Stimulated activated CD4-positive, alpha-beta T cell treated with anti-CD3 and anti-CD28 coated beads, TNF-alpha, amount 100 ng/mL, for 24 hours (primary cell): ENCODE results near the gene EIF1.
"Not testable (repeated sequence)": the region's sequence is repeated elsewhere in the genome, so short reads cannot be mapped to it uniquely, and the experiment has no call there.

Experiments
- DNase-seq, 3 experiments: peaks; one replicate each; pipeline ENCODE4 v3.0.0-alpha.2; 2020; ENCODE audit warnings: low read depth in 3 of 3

The EIF1 gene

DNA sequence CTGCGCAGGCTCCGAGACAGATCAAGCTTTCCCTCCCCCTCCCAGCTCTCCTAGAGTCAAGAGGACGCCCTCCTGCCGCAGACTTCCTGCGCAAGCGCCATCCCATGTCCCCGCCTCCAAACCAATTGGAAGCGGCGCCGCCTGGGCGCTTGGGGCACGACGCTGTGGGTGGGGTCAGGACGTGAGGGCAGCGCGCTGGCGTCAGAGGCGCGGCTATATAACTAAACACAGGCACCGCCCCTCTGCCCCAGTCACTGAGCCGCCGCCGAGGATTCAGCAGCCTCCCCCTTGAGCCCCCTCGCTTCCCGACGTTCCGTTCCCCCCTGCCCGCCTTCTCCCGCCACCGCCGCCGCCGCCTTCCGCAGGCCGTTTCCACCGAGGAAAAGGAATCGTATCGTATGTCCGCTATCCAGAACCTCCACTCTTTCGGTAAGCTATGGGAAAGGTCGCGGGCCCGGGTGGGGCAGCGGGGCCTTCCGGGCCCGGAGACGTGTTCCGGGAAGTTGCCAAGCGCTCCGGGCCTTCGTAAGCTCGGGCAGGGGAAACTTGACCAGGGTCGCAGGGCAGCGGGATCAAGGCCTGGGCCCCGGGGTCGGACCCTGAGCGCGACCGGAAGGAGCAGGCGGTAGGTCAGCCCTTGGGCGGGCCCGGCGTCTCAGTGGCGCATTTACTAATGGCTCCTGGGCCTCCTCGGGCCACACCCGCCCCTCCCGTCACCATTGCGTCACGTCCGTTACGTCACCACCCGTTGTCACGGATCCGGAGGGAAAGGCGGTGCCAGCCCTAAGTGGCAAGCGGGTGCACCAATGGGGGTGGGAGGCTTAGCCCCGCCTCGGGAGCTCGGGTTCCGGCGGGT lies at the start of gene EIF1:
Gene EIF1 (plus strand): TSS at position 245 of the 856 bp plus-strand sequence. CDS start 154 bp downstream, at position 399.
- DNase-seq: peak; percentile 100

- no peak for DNase-seq
Measured at GRCh38 chr17:41638941-41639340, 49.7 kb upstream of the EIF1 start.

DNA sequence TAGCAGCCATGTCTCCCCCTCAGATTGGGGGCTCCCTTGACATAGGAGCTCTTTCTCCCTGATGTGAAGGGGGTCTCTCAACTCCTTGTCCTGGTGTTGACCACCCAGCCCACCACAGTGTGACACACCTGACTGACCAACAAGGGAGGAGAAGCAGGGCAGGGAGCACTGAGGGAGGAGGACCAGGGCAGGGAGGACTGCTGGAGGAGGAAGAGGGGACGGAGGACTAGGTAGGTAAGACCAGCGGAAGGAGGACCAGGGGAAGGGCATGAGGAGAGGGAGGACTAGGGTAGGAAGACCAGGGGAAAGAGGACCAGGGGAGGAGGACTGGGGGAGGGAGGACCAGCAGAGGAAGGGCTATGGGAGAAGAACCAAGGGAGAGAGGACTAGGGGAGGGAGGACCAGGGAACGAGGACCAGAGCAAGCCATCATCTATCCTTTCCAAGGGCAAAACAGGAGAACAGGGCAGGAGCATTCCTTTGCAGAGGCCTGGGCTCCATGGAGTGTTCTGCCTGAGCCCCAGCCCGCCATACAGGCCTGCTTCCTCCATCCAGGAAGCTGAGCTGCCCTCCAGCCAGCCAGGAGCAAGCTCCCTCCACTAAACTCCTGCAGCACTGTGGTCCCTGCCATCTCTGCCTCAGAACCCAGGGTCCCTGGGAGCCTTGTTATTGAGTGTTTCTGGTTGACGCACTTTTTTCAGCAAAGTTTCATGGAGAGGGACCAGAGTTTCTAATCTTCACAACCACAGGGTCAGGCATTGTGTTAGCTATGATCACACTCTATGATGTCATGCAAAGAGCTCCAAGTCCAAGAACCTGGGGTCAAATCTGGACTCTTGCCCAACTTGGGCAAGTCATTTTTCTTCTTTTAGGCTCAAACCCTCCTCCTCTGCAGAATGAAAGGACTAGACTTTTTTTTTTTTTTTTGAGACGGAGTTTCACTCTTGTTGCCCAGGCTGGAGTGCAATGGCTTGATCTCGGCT lies 48.9 kb upstream of the EIF1 start:
- no peak for DNase-seq

DNA sequence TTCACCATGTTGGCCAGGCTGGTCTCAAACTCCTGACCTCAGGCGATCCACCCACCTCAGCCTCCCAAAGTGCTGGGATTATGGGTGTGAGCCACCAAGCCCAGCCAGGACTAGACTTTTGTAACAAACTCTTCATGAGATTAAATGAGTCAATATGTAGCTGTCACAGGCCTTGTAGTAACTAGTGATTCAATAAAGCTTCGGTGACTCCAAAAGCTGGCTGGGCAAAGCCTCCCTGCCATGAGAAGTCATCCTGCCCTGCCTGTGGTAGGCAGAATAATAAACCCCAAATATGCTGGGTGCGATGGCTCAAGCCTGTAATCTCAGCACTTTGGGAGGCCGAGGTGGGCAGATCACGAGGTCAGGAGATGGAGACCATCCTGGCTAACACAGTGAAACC lies 48.1 kb upstream of the EIF1 start:
- not testable (repeated sequence) for DNase-seq

DNA sequence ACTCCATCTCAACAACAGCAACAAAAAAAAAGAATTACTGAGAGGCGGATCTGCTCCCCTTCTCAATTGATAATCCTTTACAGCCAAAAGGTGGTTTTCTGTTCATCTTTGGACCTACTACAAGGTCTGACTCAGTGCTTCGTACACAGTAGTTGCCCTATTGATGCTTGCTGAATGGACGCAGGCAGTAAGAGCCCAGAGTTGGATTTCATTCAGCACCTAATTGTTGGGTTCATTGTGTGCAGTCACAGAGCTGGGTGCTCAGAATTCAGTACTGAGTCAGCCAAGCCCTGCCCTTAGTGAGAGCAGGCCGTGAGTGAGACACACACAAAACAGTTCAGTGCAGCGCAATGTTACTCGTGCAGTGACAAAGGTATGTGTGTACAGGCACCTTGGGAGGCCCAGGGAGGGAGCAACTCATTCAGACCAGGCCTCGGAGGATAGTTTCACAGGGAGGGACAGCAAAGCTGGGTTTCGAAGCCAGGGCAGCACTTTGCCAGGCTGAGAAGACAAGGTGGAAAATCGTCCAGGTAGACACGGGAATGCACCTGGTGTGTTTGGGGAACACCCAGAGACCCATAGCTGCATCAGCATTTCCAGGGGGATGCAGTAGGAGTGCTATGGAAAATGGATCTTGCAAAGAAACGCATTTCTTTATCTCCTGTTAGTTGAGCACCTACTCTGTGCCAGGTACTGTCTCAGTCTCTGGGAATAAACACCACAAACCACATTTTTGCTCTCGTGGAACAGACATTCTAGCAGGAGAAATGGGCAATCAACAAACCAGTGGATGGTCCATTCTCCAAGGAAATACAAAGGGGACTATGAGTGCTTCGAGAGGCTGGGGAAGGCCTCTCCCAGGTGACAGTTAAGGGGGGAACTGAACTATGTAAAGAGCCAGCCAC lies 46.2 kb upstream of the EIF1 start:
- no peak for DNase-seq

DNA sequence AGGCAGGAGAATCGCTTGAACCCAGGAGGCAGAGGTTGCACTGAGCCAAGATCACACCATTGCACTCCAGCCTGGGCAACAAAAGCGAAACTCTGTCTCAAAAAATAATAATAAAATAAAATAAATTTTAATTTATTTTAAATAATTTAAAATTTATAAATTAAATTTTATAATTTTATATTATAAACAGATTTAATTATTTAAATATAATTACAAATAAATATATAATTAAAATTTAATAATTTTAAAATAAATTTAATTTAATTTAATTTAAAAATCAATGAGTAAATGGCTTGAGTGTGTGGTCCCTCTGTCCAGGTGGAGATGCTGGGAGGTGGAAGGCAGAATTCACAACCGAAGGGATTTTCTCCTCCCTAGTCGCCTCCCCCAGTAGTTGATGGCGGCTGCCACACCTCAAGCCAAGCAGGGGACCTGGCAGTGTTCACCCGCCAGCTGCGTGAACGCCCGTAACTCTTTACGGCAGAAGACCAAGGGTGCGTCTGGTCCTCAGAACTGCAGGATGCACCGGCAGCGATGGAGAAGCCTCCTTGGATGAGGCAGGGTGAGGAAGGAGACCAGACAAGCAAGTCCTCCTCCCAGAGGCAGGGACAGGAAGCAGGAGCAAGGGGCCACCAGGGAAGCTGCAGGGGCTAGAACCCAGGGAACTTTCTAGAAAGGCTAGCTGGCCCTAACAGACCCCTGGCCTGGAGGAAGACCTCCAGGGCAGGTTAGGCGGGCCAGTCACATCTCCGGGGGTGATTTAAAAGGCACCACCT lies 41.5 kb upstream of the EIF1 start:
- DNase-seq: no peak

DNA sequence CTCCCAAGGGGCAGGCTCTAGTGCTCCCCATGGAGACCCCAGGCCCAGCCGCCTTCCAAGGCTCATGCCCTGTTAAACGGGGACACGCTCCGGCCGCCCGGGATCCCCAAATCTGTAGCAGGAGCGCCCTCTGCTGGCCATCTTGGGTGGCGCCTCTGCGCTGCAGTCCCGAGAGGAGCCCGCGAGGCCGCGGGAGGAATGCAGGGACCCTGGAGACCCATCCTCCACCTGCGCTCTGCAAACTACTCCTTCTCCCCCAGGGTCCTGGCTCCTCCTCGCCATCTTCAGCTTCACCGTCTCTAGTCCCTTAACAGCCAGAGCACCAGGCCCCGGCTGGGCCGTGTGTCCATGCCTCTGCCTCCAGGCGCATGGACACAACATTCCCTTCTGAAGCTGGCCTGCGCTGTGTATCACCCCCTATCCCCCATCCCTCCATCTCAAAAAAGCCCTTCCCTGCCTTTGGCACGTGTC lies 40.7 kb upstream of the EIF1 start:
- peak; percentile 81 to 91 (median 84) for DNase-seq

GRCh38 chr17:41648411-41649195 lies 40.1 kb upstream of the EIF1 start:
- DNase-seq: peak; percentile 64 to 82 (median 72)

DNA sequence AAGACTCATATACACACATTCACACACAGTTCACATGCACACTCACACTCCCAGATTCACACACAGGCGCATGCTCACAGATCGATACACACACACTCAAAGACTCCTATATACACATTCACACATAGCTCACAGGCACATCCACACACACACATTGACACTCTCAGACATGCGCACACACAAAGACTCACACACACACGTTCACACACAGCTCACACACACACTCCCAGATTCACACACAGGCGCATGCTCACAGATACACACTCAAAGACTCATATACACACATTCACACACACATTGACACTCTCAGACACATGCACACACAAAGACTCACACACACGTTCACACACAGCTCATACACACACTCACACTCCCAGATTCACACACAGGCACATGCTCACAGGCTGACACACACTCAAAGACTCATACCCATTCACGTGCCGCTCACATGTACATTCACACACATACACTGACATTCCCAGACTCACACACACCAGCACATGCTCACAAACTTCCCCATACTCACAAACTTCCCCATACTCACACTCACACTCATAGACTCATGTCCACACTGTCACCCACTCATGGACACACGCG lies 38.7 kb upstream of the EIF1 start:
- DNase-seq: no peak

DNA sequence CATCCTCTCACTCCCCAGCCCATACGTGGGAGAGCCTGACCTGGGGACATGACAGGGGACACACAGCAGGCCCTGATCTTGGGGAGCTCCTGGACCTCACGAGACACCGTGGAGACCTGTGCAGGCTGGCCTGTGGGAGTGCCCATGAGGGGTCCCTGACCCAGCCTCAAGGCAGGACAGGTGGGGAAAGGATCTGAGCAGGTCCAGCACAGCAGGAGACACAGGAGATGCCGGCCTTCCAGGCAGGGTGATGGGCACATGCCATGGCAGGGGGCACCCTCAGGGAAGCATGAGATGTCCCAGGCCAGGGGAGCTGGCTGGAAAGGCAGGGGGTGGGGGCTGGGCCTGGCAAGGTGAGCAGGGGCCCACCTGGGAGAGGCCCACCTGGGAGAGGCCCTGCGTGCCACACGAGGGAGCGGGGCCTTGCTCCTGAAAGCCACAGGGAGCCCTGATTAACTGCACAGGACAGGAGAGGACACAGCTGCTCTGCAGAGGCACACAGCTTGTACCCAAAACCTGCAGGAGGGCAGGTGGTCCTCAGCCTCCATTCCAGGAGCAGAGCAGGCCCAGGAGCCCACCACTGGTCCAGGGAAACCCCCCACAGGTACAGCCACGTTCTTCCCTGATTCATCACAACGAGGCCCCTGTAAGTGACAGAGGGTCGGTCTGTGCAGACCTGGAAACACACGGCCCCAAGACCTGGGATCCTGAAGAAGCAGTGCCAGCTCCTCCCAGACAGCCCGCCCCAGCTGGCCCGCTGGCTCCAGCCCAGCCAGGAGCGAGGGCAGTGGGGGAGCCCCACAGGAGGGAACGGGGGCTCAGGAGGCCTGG lies 37.7 kb upstream of the EIF1 start:
- DNase-seq: no peak

DNA sequence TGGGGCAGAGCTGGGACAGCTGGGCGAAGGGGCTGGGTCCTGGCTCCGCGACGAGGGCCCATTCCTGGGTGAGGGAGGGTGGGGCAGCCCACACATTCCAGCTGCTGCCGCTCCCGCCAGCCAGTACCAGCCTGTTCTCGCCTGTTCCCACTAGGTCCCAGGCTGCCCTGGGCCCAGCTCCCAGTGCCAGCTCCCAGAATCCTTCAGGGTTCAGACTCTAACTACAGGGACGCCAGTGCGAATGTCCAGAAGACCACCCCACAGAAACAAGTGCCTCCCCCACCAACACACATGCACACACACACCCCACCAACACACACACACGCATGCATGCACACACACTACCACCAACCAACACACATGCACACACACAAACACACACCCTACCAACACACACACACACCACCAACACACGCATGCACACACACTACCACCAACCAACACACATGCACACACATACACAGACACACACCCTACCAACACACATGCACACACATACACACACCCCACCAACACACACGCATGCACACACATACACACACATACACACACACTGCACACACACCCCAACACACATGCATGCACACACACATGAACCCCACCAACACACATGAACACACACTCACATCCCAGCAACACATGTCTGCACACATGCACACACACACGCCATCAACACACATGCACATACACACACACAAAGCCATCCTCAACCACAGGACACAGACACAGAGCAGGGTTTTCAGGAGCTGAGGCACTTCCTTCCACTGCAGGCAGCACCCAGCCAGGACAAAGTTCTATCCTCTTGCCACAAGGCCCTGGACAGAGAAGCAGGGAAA lies 36.8 kb upstream of the EIF1 start:
- DNase-seq: no peak

- no peak for DNase-seq
Measured at GRCh38 chr17:41652461-41652970, 36.2 kb upstream of the EIF1 start.

DNA sequence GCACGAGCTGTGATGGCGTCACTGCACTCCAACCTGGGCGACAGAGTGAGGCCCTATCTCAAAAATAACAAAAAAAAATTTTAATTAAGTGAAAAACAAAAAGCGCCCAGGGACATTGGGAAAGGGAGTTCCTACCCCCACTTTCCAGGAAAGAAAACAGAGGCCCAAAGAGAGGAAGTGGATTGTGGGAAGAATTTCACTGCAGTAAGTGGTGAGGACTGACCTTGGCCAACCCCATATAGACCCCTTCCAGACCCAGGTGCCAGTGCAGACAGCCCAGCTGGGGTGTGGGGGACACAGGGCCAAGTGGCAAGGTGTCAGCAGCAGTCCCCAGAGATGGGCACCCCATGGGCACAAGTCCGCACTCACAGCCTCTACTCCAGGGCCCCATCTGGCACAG lies 35.3 kb upstream of the EIF1 start:
- no peak for DNase-seq

DNA sequence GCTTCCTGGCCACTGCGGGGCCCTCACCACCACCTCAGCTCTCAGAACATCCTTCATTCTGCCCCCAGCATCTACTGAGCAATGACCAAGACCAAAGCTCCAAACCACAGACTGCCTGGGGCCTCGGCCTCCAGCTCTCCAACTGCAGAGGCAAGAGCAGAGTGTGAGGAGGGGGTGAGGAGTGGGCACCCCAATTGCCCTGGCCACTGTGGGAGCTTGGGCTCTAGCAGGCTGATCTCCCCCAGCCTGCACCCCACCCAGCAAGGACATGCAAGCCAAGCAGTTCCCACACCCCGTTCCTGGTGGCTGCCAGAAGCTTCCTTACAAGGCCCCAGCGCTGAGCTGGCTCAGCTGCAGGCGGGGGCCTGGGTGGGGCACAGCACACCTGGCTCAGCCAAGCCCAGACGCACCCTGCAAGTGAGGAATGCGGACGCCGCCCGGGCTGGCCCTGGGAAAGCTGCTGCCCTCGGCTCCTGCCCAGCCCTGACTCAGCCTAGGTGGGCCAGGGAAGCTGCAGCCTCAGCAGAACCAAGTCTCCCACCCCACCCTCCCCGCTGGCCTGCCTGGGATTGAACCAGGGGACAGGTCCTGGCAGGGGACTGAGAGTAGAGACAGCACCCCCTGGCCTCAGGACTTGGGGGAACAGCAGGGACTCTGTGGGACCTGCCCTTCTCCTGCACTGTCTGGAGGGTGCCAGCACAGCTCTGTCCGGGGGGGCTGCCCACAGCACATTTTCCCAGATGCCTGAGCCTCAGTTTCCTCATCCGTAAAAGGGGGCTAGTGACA lies 34.6 kb upstream of the EIF1 start:
- DNase-seq: no peak

DNA sequence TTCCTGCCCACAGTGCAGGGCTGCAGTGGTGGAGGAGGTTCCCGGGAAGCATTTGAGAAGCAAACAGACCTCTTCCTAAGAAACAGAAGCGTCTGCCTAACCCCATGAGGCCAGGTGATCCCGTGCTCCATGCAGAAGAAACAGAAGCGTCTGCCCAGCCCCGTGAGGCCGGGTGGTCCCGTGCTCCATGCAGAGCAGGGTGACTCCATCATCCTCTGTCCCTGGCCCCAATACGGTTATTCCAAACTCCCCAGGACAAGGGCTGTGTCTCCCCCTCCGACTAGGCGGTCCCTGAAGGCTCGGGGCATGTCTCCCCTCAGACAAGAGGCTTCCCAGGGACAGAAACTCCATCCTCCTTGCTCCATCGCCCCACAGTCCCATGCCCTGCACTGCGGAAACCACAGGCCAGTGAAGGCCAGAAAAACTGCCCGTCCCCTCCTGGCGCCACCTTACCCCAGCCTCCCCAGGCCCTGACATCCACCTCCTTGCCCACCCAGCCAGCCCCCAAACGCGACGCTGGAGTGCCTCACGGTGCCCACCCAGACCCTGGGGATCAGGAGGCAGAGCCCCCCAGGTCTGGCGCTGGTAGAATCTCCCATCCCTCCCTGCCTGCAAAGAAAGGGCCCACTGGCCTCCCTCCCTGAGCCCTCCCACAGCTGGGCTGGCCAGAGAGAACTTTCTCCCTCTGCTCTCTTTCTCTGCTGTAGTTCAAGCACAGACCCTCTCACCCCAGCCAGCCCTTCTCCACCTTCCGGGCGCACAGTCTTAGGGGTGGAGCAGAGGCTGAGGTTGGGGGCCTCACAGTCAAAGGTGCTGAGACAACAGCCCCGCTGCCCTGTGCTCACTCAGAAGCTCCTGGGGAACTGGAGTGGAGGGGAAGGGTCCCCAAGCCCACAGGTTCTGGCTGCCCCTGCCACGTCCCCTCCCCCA lies 33.7 kb upstream of the EIF1 start:
- no peak for DNase-seq
